NCI-H526 (cell line): ENCODE data around the gene KRTAP22-2.

Experiments used
- DNase-seq, 2 experiments: peaks; one replicate each; lab custom pipeline; 2025; lab: John Stamatoyannopoulos, UW

Gene KRTAP22-2

DNA sequence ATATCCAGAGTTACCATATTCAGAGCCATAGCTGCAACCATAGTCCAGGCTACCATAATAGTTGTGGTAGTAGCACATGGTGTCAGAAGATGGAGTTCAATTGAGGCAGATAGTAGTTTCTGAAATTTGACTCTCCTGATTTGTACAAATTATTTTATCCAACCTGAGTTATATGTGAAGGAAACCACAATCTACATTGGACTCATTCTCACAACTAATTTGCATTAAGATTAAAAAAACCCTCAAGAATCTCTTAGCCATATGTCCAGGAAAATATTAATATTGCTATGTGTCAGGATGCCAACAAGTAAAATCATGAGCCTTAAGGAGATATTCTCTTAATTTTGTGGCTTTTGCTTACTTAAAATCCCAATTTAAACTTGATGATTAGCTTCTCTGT, at the start of gene KRTAP22-2:
KRTAP22-2 (minus strand) TSS at position 101 of the 400 bp plus-strand sequence.
- DNase-seq = no peak

DNA sequence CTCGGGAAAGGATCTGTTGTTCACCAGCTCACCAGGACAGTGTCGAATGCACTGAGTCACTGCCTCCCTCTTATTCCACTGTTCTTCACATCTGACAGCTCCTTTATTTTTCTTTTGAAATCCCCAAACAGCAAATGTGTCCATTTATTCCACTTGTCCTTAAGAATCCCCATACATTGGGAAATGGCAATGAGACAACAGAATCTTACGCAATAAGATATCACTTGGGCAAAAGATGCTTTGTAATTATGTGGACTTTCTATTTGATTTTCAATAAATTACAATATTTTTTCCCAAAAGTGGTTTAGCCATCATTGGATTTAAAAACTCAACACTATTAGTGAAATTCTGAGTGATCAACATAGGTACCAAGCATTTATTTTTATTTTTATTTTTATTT, 48.5 kb upstream of the KRTAP22-2 start:
- no peak for DNase-seq

DNA sequence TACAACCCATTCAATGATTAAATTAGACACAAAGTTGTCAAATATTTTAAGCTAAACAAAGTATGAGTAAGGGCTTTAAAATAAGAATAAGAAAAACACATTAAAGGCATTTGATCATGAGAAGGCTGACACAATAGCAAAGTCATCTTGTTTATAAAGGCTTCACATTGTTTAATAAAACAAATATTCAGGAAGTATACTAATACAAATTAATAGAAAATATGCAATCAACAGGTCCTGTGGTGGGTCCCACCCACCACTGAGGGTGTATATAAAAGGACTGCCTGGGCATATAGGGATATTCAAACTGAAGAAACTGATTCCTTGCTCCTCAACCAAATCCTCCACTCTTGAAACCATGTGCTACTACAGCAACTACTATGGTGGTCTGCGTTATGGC, 44.7 kb upstream of the KRTAP22-2 start, which contains the start of gene KRTAP20-2:
KRTAP20-2 (plus strand) TSS at position 301 of the 400 bp plus-strand sequence; CDS start at position 359, 58 bp downstream.
- DNase-seq = no peak

DNA sequence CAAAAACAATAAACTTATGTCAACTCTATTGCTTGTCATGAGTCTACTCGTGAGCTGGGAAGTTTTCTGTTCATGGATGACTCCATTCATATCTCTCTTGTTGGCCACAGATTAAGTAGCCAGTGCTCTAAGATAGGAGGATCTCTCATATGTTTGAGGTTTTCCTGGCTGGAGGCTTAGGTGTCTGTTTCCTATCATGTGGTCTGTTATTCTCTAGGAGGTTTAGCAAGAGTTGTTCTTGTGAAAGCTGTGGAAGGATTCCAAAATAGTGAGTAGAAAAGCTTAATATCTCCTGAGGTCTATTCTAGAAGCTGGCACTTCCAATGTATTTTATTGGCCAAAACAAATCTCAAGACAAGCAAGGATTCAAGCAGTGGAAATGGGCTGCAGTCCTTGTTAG, 39.0 kb upstream of the KRTAP22-2 start:
- DNase-seq = no peak

DNA sequence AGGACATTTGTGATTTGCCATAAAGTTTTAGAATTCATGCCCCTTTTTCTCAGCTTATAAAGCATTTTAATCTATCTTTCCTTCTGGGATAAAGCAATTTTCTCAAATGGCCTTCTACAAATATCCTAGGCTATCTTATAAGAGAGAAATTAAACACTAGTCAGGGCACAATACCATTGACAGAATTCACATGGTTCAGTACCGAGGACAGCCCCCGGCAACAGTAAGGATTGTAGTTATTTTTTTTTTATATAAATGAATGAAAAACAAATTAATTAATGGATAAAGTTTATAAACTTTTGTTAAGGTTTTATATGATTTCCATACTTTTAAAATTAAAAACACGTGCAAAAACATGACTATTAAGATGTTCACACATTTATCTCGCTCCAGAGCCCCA, 37.9 kb upstream of the KRTAP22-2 start:
- DNase-seq = no peak

DNA sequence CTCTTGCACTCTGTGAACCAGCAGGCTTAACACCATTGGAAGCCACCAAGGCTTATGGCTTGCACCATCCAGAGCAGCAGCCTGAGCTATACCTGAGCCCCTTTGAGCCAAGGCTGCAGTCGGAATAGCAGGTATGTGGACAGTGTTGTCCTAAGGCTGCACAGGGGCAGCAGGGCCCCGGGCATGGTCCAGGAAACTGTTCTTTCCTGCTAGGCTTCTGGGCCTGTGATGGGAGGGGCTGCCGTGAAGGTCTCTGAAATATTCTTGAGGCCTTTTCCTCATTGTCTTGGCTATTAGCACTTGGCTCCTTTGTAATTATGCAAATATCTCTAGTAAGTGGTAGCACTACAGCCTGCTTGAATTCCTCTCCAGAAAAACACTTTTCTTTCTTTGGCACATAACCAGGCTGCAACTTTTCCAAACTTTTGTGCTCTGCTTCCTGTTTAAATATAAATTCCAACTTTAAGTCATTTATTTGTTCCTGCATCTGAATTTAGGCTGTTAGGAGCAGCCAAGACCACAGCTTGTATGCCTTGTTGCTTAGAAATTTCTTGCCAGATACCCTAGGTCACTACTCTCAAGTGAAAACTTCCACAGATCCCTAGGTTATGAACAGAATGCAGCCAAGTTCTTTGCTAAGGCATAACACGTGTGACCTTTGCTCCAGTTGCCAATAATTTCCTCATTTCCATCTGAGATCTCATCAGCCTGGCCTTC, 35.4 kb upstream of the KRTAP22-2 start:
- no peak for DNase-seq

DNA sequence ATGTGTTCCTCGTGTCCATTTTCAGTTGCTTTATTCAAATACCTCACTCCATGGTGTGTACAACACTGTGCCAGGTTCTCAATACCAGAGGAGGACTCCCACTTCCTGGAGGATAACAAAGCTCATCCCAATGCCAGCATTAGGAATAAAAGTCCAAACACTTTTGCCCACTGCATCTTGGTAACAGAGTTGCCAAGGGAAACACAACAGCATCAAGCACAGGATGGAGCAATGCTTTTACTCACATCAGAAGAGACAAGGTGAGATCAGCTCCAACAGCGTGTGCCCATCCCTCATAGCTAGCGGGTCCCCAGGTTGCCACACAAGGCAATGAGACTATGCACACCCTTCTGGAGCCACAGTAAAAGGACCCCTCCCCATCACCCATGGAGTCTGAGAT, 33.2 kb upstream of the KRTAP22-2 start:
- DNase-seq = no peak

DNA sequence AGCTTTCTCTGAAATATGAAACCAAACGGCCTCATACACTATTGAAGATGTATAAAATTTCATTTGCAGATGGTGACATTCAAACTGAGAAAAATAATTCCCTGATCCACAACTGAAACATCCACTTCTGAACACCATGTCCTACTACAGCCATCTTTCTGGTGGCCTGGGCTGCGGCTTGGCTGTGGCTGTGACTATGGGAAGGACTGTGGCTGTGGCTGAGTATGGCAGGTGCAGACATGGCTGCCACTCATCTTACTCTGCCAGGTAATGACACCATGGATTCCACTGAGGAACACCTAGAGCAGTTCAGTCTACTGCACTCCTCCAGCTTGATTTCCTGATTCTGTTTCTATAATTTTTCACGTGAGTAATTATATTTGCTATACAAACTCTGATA, 30.3 kb upstream of the KRTAP22-2 start, which contains the start of gene KRTAP20-4:
KRTAP20-4 (plus strand) TSS at position 106 of the 400 bp plus-strand sequence.
- DNase-seq = no peak

DNA sequence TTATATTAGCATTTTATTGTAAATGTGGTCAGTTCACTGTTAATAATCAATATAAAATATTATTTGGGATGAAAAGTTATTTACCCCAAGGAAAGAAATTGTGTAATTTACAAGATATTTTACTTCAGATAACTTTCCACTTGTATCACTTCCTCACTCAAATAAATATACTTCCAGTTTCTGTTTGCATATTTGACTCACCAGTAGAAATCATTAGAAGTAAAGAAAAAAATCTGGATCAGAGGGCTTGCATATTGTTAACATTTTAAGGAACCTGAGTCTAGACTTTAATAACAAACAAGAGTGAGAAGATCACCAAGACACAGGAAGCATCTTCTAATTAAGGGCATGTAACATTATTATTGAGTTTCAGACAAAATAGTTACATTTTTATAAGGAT, 29.9 kb upstream of the KRTAP22-2 start:
- DNase-seq = no peak

DNA sequence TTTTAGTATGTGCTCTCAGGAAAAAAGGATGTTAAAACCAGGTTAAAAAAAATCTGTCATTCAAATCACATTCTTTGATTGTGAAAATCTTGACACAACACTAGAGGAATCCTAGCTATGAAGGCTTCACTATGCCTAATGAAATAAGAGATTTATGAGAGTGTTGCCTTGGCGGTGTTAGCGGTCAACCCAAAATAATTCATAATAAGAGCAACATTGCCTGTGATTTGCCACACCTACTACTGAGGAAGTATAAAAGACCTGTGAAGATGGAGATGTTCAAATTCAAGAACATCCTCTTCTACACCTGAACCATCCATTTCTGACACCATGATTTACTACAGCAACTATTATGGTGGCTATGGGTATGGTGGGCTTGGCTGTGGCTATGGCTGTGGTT, 25.9 kb upstream of the KRTAP22-2 start, which contains the start of gene KRTAP20-1:
KRTAP20-1 (plus strand) TSS at position 301 of the 400 bp plus-strand sequence; CDS start at position 331, 30 bp downstream.
- no peak for DNase-seq

DNA sequence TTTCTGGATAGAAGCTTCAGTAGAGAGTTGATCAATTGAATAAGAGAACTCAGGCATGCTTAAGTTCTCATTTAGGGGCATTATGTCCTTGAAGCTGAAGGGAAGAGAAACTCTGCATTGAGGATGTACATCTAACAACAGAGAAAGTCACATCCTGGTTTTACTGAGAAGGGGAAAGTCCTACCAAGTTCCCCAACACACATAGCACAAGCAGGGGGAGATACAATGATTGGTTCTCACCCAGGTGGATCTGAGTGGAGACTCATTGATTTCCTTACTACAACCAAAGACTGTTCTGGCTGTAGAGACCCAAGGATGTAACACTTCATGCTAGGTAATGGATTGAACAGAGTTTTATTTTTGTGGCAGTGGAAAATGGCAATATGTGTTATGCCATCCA, 25.0 kb upstream of the KRTAP22-2 start:
- no peak for DNase-seq

DNA sequence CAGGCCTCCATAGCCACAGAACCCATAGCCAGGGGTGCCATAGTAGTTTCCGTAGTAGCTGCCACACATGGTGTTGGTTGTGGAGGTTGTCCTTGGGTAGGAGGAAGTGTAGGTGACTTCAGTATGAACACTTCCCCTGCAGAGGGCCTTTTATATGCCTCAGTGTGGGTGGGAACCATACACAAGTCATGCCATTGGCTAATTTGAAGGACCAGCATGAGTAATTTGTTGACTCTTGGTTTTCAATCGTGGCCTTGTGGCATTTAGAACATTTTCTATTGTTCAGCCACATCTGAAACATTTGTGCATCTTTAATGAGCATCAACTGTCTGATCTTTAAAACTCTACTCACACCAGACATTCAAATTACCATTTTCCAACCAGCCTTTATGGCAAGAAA, 23.6 kb upstream of the KRTAP22-2 start, which contains the start of gene KRTAP6-1:
KRTAP6-1 (minus strand) TSS at position 95 of the 400 bp plus-strand sequence; CDS start at position 69, 26 bp downstream.
- no peak for DNase-seq

DNA sequence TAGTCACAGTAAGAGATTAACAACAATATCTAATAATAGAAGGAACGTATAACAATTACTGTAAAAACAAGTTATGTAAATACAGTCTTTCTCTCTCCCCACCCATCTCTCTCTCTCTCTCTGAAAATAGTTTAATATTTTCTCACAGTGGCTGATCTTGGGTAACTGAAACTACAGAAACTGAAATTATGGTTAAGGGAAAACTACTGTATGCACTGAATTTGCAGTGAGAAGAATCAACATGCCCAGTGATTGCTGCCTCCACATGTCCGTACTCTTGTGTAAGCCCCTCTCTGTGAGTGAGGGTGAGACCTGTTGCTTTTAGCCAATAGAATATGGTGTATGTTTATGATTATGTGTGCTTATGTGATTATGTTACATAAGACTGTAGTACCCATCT, 21.9 kb upstream of the KRTAP22-2 start:
- no peak for DNase-seq

DNA sequence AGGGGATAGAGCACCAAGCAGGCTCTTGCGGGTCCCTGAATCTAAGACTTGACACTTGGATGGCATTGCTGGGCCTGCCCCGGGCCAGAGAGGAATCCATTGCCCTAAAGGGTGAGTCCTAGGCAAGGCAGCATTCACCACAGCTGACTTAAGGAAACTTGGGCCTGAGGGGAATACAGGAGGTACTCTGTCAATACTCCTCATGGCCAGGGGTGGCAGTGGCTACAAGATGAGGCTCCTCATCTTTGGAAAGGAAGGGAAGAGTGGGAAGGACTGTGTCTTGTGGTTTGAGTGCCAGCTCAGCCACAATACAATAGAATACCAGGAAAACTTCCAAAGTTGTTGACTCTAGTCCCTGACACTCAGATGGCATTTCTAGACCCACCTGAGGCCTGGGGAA, 15.8 kb upstream of the KRTAP22-2 start:
- DNase-seq = no peak

DNA sequence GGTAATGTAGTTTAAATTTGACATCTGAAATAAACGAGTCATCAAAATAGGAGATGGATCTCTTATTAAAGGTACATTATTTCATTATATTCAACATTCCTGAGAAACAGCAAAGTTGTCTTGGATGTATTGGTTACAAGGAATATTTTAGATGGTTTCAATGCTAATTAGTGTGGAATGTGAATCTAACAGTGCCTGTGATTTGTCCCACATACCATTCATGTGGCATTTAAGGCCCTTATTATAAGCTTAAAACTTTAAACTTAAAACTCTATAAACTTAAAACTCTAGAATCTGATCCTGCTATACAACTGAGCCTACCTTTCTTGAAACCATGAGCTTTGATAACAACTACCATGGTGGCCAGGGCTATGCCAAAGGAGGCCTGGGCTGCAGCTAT, 10.6 kb upstream of the KRTAP22-2 start, which contains the start of gene KRTAP22-1:
KRTAP22-1 (plus strand) TSS at position 301 of the 400 bp plus-strand sequence.
- DNase-seq = no peak

DNA sequence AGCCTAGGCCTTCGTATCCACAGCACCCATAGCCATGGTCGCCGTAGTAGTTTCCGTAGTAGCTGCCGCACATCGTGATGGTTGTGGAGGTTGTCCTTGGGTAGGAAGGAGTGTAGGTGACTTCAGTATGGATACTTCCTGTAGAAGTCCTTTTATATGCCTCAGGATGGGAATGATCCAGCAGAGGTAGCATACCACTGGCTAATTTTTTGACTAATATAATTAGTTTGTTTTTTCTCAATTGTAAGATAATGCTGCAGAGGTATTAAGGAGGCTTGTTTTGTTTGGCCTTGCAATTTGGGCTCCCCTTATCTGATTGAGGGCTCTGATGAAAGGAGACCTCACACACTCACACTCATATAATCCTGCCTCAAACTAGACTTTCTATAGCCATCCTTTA, 8.6 kb upstream of the KRTAP22-2 start, which contains the start of gene KRTAP6-2:
KRTAP6-2 (minus strand) TSS at position 101 of the 400 bp plus-strand sequence; CDS start at position 73, 28 bp downstream.
- no peak for DNase-seq

DNA sequence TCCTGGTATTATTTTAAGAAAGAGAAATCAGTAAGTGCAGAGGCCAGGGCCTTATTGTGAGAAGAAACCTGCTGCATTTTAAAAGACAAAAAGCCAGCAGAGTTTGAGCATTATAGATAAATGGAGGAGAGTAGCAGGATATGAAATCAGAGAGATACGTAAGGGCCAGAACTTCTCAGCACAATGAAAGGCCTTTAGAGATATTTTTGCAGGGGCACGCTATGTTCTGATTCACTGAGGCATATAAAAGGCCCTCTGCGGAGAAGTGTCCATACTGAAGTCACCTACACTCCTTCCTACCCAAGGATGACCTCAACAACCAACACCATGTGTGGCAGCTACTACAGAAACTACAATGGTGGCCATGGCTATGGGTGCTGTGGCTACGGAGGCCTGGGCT, 1.9 kb upstream of the KRTAP22-2 start, which contains the start of gene KRTAP6-3:
KRTAP6-3 (plus strand) TSS at position 301 of the 400 bp plus-strand sequence; CDS start at position 307, 6 bp downstream.
- DNase-seq = no peak

DNA sequence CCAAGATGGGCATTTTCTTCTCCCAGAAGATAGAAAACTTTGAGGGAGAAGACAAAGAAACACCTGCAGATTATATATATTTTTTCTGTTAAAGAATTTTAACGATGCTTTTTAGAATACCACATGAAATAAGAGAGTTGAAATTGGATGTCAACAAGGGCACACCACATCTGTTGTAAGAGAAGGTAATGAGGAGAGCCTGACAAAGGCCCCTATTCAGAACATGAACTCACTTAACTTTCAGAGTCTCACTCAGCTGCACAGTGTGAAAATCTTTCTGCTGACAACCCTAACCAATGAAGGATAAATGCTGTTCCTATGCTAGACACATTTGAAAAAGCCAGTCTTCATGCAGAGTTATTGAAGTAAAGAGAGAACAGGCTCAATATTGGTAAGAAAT, 7.3 kb downstream of the KRTAP22-2 start:
- DNase-seq = no peak

DNA sequence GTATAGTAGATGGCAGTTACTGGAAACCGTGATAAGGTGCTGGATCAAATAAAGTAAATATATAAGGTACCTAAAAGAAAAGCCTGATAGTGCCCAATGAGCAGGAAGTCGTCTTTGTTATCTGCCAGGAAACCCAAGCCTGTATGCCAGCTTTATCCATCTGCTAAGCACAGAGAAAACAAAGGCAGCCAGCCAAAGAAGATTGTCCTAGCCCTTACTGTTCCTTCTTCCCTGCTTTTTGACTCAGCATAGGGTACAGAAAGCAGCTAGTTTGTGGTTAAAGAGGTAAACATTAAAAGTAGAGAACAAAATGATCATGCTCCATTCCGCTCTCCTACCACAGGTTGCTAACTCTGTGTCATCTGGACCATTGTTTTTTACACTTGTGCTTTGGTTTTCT, 10.1 kb downstream of the KRTAP22-2 start:
- DNase-seq = no peak

DNA sequence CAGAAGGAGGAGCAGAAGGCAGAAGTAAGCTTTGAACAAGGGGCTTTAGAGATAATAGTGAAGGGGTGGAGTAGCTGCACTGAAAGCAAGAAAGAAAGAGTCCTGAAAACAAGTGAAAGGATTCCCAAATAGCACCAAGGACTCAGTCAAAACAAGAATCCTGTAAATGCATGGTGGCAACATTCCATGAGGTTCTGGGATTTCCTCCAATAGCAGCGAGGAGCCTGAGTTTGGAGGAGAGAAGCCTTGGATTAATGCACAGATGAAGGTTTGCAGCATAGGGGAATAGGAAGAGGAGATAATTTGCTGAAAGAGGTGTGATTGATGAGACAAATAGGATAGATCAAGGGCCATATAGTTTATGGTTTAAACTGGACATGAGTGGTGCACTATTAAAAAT, 10.9 kb downstream of the KRTAP22-2 start:
- no peak for DNase-seq

DNA sequence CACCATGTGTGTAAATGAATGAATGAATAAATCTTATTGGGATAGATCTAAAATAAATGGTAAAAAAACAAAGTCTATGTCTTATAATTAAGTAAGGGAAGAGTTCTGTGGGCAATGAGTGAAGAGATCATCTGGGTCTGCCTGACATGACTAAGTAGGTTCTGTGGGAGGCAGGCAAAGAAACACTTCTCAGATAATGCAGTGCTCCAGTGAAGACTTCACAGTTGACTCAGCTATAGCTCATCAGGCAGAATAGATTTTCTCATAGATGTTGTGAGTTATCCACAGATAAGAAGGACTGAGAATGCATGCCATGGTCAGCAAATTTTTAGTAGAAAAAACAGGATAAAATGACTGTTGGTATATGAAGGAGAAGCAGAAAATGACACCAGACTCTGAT, 12.4 kb downstream of the KRTAP22-2 start:
- no peak for DNase-seq

DNA sequence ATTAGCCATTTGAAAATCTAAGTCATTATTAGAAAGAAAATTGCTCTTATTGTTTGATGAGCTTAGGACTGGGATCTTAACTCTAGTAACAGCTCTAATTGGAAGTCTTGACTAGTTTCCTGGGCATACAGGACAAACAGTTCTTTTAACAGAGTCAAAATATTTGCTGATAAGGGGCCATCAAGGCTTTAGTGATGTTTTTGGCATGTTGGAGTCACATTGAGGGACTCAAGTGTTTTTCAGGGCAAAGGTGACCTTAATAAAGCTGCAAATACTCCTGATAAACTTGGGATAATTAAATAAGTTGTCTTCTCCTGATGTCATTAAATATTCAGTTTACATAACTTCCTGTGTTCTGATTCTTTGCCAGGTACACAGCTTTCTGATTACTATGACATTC, 22.6 kb downstream of the KRTAP22-2 start:
- DNase-seq = no peak

DNA sequence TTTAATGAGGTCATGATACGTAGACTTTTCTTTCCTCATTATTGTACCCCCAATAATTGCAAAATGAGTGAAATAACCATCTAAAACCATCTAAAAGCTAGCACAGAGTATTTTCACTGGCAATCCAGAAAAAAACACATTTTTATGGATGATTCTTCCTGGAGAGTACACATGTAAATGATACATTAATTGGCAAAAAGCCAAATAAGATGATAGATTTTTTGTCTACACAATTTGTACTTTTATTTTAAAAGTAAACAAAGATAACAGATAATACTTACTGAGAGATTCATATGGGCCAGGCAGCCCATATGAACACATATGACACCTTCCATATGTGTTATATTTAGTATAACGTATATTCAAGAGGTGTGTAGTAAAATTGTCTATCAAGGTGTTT, 26.6 kb downstream of the KRTAP22-2 start:
- DNase-seq = no peak
